HG03139 (cell line): ENCODE results near the gene SAMSN1.

ENCODE experiments used
- ATAC-seq: cut with Tn5 transposase; IDR thresholded peaks from one replicate; pipeline ENCODE4 v1.9.1; 2021; ENCODE audit not compliant: unreplicated experiment

SAMSN1 gene

GRCh38 chr21:14545906-14546480 is at the start of gene SAMSN1:
TSS of gene SAMSN1 (minus strand) at chr21:14546315. CDS start at chr21:14546261, 54 bp downstream.
- peak; percentile 86 for ATAC-seq

GRCh38 chr21:14595449-14595848 is 49.3 kb upstream of the SAMSN1 start:
- no peak for ATAC-seq

GRCh38 chr21:14594967-14595366 is 48.9 kb upstream of the SAMSN1 start:
- ATAC-seq, result no peak

- ATAC-seq, result no peak
Observed at GRCh38 chr21:14593230-14593629, 47.1 kb upstream of the SAMSN1 start.

GRCh38 chr21:14592296-14593000 is 46.3 kb upstream of the SAMSN1 start:
- no peak for ATAC-seq

GRCh38 chr21:14591882-14592281 is 45.8 kb upstream of the SAMSN1 start:
- no peak for ATAC-seq

GRCh38 chr21:14591377-14591776 is 45.3 kb upstream of the SAMSN1 start:
- no peak for ATAC-seq

GRCh38 chr21:14589855-14590563 is 43.9 kb upstream of the SAMSN1 start:
- peak; percentile 76 for ATAC-seq

GRCh38 chr21:14587266-14587665 is 41.2 kb upstream of the SAMSN1 start:
- ATAC-seq, result no peak

GRCh38 chr21:14585122-14585521 is 39.0 kb upstream of the SAMSN1 start:
- ATAC-seq, result no peak

- no peak for ATAC-seq
Observed at GRCh38 chr21:14584357-14585095, 38.4 kb upstream of the SAMSN1 start.

- no peak for ATAC-seq
Observed at GRCh38 chr21:14583629-14584255, 37.6 kb upstream of the SAMSN1 start.

- ATAC-seq, result no peak
Observed at GRCh38 chr21:14582934-14583628, 37.0 kb upstream of the SAMSN1 start.

GRCh38 chr21:14581902-14582457 is 35.9 kb upstream of the SAMSN1 start:
- no peak for ATAC-seq

GRCh38 chr21:14573244-14573643 is 27.1 kb upstream of the SAMSN1 start:
- no peak for ATAC-seq

GRCh38 chr21:14572204-14572780 is 26.2 kb upstream of the SAMSN1 start:
- ATAC-seq, result no peak

GRCh38 chr21:14569868-14570267 is 23.8 kb upstream of the SAMSN1 start:
- ATAC-seq, result no peak

- no peak for ATAC-seq
Observed at GRCh38 chr21:14569026-14569621, 23.0 kb upstream of the SAMSN1 start.
